HepG2 (cell line): ENCODE results near the gene ZNRF3. TPM values are rescaled to one million over a fixed set of nuclear protein-coding genes. Genes with fewer than 3 reads are reported as not detected.
A peak's percentile ranks its signal among the peaks of the same experiment; 100 is the strongest.

ENCODE experiments used
- ELF4 ChIP-seq: sonication (generic); formaldehyde crosslinking; IDR thresholded peaks from 2 replicates; pipeline ENCODE4 v1.5.0; 2020; ENCODE audit warnings: missing genetic modification reagents, mild to moderate bottlenecking, moderate library complexity, borderline replicate concordance
- HES4 ChIP-seq: sonication (generic); formaldehyde crosslinking; IDR thresholded peaks from 2 replicates; pipeline ENCODE4 v1.9.0; 2021; ENCODE audit warnings: mild to moderate bottlenecking, missing genetic modification reagents, borderline replicate concordance
- NKX3-1 ChIP-seq: sonication (generic); formaldehyde crosslinking; IDR thresholded peaks from 2 replicates; pipeline ENCODE4 v1.5.0; 2020; ENCODE audit warnings: missing genetic modification reagents
- PBX2 ChIP-seq: IDR thresholded peaks from 2 replicates; pipeline ENCODE4 v1.6.1; 2016; ENCODE audit warnings: control low read depth
- PHB2 ChIP-seq: fragments of 450-650 bp; IDR thresholded peaks from 2 replicates; pipeline ENCODE4 v1.6.1; 2018; ENCODE audit not compliant: partially characterized antibody
- RXRA ChIP-seq: sonication (generic); formaldehyde crosslinking; IDR thresholded peaks from 2 replicates; pipeline ENCODE4 v1.5.1; 2020; ENCODE audit warnings: missing genetic modification reagents
- SMAD3 ChIP-seq: sonication (generic); formaldehyde crosslinking; IDR thresholded peaks from 2 replicates; pipeline ENCODE4 v1.4.0; 2020; ENCODE audit warnings: missing genetic modification reagents
- SNAPC4 ChIP-seq: sonication (generic); formaldehyde crosslinking; IDR thresholded peaks from 2 replicates; pipeline ENCODE4 v1.4.0; 2020; ENCODE audit warnings: mild to moderate bottlenecking, missing genetic modification reagents
- TMF1 ChIP-seq: sonication (generic); formaldehyde crosslinking; IDR thresholded peaks from 2 replicates; pipeline ENCODE4 v1.8.1; 2022; ENCODE audit warnings: low read depth, missing genetic modification reagents
- ZFP37 ChIP-seq: sonication (generic); formaldehyde crosslinking; IDR thresholded peaks from 2 replicates; pipeline ENCODE4 v1.4.0; 2020; ENCODE audit warnings: missing genetic modification reagents, borderline replicate concordance
- ZNF138 ChIP-seq: sonication (generic); formaldehyde crosslinking; IDR thresholded peaks from 2 replicates; pipeline ENCODE4 v1.5.0; 2020; ENCODE audit warnings: mild to moderate bottlenecking, low read depth, missing genetic modification reagents
- ZNF329 ChIP-seq: sonication (generic); formaldehyde crosslinking; IDR thresholded peaks from 2 replicates; pipeline ENCODE4 v1.9.0; 2021; ENCODE audit warnings: low read depth, mild to moderate bottlenecking, missing genetic modification reagents
- ZNF407 ChIP-seq: sonication (generic); formaldehyde crosslinking; IDR thresholded peaks from one replicate; pipeline ENCODE4 v1.5.1; 2020; ENCODE audit warnings: mild to moderate bottlenecking, missing genetic modification reagents; ENCODE audit errors: not compliant biosample characterization
- ZNF766 ChIP-seq: sonication (generic); formaldehyde crosslinking; IDR thresholded peaks from 2 replicates; pipeline ENCODE4 v1.5.0; 2020; ENCODE audit warnings: missing genetic modification reagents, borderline replicate concordance
- ZNF790 ChIP-seq: sonication (generic); formaldehyde crosslinking; IDR thresholded peaks from 2 replicates; pipeline ENCODE4 v1.8.0; 2022; ENCODE audit warnings: missing genetic modification reagents, mild to moderate bottlenecking, borderline replicate concordance
- polyA plus RNA-seq, 8 experiments: library from polyadenylated mRNA; depleted of rRNA in 3 of 8; stranded (reverse) in 7 of 8; unstranded in 1 of 8; fragments of >200 nt; fragmentation: Illumina TruSeq in 4 of 8; extraction: Trizol in 4 of 8; gene quantifications; 2 replicates each; pipeline versions ENCODE4 v1.2.1 to v1.2.3, GENCODE V29; 2011 to 2016; ENCODE audit warnings: low read depth in 4 of 8, missing spikeins in 1 of 8, mixed read lengths in 1 of 8; ENCODE audit not compliant: insufficient read depth in 1 of 8
- total RNA-seq, 5 experiments: library from RNA; depleted of rRNA; stranded (reverse); fragments of >200 nt; fragmentation: Illumina TruSeq; extraction: Trizol; gene quantifications; 2 replicates each; pipeline ENCODE4 v1.2.3, GENCODE V29; 2016; ENCODE audit warnings: low read depth in 1 of 5

The ZNRF3 gene
- total and polyA plus RNA-seq, 2 of the 13 experiments (the other 11 are each of a cell fraction or from before 2014, with no cell fraction given) = 20.3 to 36.7 TPM

GRCh38 chr22:28882878-28883656 lies at the start of gene ZNRF3 (continued):
- TF ChIP-seq ZNF407 (CRISPR knock-in tag) (peak; percentile 52), PBX2 (CRISPR knock-in tag) (no peak), ZFP37 (CRISPR knock-in tag) (no peak), NKX3-1 (CRISPR knock-in tag) (no peak; the same call in 1 of the 2 replicates), ZNF766 (CRISPR knock-in tag) (no peak), HES4 (CRISPR knock-in tag) (no peak; the same call in 1 of the 2 replicates), TMF1 (CRISPR knock-in tag) (no peak; the same call in 1 of the 2 replicates), SNAPC4 (0 out of 2 replicates have a peak, but pooled peaks have one; percentile 73), PHB2 (no peak), ZNF138 (CRISPR knock-in tag) (0 out of 2 replicates have a peak, but pooled peaks have one; percentile 79), RXRA (CRISPR knock-in tag) (peak; percentile 79), ELF4 (CRISPR knock-in tag) (no peak), SMAD3 (CRISPR knock-in tag) (no peak), ZNF790 (CRISPR knock-in tag) (no peak), ZNF329 (CRISPR knock-in tag) (no peak)
